GM18507 (cell line): Measurements from ENCODE around the gene TPM1.
"Not testable (repeated sequence)": the region's sequence is repeated elsewhere in the genome, so short reads cannot be mapped to it uniquely, and the experiment has no call there.

Experiments
- DNase-seq: peaks from one replicate; pipeline ENCODE4 v3.0.0; 2011; ENCODE audit warnings: low read depth; ENCODE audit not compliant: insufficient read length; ENCODE audit errors: extremely low spot score
- FAIRE-seq: peaks from 2 replicates; lab custom pipeline; 2011; peaks lifted over from hg19 to GRCh38; lab: Jason Lieb, UNC

Gene TPM1

GRCh38 chr15:63085289-63085688, 42.7 kb downstream of the TPM1 start:
- DNase-seq (no peak), FAIRE-seq (no peak)

DNA sequence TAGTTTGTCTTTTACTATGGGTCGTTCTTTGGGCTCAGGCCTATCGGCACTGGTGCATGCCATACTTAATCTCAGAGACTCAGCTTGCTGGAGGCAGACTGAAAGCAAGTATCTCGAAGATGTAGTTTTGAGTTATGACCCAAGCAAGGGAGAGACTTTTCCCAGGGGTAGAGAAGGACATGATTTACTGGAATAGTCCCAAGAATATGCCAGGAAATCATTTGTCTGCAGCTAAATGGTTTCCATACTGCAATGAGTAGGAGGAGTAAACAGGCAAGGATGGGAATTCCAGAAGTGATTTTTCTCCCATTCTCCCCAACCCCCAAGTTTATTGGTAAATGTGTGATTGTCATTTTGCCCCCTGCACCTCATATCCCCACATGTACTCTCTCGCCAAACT, 43.7 kb downstream of the TPM1 start:
- no peak for FAIRE-seq
- DNase-seq, result no peak

GRCh38 chr15:63086947-63087346, 44.4 kb downstream of the TPM1 start:
- FAIRE-seq, result no peak
- no peak for DNase-seq

DNA sequence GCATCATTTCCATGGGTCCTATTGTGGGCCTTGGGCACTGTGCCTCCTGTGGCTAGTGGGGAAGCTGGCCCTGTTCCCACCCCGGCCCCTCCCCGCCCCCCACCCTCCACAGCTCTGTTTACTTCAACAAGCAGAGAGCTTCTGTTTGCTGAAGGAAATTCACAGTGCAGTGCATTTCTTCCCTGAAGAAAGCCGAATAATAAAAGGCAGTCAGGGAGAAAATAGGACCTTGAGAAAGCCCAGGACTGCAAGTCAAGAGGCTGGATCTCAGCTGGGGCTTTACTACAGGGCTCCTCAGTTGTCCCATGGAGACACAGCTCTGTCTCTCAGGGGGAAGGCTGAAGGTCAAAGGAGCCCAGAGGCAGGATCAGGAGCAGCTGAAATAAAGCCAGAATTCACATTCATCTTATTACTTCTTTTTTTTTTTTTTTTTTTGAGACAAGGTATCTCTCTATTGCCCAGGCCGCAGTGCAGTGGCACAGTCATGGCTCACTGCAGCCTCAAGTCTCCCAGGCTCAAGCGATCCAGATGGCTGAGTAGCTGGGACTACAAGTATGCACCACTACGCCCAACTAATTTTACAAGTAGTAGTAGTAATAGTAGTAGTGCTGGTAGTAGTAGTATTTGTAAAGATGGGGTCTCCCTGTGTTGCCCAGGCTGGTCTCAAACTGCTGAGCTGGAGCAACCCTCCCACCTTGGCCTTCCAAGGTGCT, 46.1 kb downstream of the TPM1 start:
- DNase-seq, result no peak
- FAIRE-seq, result no peak

GRCh38 chr15:63089260-63090043, 46.9 kb downstream of the TPM1 start:
- DNase-seq (no peak), FAIRE-seq (no peak)

DNA sequence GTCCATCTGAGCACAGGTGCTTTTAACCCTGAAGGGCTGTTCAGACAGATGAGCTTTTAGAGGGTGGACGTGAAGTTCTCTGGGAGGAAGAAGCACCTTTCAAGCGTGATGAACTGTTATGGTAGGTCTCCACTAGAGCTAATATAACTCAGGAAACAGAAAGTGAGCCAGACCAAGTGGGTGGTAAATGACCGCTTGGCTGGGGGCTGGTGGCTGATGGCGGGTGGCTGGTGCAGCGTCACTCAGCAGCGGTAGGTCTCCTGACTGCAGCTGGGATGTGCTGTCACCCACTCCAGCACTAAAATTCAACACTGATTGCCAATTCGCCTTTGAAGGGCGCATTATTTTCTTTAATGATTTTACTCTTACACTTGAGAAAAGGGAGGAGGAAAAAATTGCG, 47.9 kb downstream of the TPM1 start:
- FAIRE-seq (no peak), DNase-seq (no peak)

DNA sequence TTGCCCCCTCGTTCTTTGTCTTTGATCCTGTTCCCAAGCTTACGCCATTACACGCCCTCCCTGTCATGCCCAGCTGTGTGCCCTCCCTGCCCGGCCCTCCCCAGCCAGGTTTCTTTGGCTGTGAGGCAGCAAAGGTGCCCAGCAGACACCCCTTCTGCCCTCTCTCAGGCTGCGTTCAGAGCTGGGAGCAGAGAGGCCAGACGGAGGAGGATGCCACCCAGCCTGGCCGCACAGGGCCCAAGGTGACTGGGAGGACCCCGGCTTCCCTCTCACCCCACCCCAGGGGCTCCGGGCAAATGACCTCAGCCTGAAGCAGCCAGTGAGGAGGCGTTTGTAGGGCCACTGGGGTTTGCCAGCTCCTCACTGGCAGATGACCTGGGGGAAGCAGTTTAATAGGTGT, 48.3 kb downstream of the TPM1 start:
- no peak for FAIRE-seq
- no peak for DNase-seq

DNA sequence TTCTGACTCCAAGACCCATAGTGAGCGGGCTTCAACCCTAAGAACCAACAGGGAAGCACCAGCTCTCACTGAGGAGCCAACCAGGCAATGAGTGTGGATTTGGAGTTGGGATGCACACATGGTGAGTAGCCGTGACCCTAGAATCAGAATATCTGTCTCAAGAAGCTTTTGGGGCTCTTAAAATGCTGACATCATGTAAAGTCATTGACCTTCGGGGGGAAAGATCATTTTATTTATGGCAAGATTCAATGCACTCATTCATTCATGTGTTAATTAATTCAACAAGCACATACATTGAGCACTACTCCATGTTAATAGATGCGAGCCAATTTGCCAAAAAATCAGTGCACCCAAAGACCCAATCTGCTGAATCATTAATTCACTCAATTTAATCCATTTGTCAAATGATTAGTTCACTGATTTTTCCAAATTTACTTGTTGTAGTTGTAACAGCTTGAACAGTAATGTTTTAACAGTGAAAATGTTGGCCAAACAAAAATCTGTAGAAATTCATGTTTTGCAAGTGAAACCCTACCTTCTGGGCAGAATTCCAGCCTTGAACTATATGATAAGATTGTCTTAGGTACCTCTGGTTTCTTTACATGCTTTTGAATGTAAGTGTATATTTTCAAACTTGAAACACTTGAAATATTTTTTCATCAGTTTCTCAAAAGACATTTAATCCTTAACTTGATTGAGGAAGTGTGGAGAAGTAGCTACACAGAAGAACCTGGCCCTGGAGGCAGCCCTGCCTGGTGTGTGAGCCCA, 49.3 kb downstream of the TPM1 start:
- no peak for DNase-seq
- no peak for FAIRE-seq

GRCh38 chr15:63093486-63094205, 51.1 kb downstream of the TPM1 start:
- FAIRE-seq, result peak; percentile 88

DNA sequence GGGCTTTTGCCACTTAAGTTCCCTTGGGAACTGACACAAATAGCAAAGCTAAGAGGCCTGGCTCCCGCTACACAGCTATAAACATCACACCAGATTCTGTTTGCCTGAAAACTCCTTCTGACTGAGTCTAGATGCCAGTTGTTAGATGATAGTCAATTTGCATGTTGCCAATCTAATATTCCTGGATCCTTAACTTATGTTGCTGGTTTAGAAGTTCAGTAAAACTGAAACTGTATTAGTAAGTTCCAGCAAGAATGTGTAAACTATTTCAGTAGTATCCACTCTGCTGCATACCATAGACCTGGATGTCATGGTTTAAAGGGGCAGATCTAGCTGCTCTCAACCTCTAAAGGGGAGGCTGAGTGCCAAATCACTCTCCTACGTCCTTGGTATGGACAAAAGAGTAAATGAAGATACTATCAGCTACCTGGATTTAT, 52.0 kb downstream of the TPM1 start:
- no peak for FAIRE-seq
- DNase-seq, result no peak

More at GRCh38 chr15:63093486-63094205, 51.1 kb downstream of the TPM1 start:
- DNase-seq, result peak; percentile 30

DNA sequence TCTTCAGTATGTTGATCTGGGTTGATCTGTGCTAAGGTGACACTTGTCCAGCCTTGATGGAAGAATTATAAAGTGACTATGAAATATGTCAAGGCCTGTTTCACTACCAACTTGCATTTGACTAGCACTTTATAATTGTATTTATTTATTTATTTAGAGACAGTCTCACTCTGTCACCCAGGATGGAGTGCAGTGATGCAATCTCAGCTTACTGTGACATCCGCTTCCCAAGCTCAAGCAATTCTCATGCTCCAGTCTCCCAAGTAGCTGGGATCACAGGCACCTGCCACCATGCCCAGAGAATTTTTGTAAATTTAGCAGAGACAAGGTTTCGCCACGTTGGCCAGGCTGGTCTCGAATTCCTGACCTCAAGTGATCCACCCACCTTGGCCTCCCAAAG, 53.6 kb downstream of the TPM1 start:
- FAIRE-seq (no peak), DNase-seq (no peak)

GRCh38 chr15:63098901-63099300, 56.4 kb downstream of the TPM1 start:
- not testable (repeated sequence) for FAIRE-seq

DNA sequence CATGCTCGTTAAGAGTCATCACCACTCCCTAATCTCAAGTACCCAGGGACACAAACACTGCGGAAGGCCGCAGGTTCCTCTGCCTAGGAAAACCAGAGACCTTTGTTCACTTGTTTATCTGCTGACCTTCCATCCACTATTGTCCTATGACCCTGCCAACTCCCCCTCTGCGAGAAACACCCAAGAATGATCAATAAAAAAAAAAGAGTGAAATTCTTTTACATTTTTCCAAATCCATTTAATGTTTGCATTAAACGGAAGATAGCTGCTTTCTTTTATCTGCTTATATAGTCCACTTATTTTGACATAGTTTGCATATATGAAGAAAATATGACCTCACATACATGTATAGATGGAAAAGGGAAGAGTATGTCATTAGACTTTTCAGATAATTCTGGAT, 57.0 kb downstream of the TPM1 start:
- FAIRE-seq, DNase-seq: not testable (repeated sequence)

More at GRCh38 chr15:63098901-63099300, 56.4 kb downstream of the TPM1 start:
- DNase-seq, result not testable (repeated sequence)

DNA sequence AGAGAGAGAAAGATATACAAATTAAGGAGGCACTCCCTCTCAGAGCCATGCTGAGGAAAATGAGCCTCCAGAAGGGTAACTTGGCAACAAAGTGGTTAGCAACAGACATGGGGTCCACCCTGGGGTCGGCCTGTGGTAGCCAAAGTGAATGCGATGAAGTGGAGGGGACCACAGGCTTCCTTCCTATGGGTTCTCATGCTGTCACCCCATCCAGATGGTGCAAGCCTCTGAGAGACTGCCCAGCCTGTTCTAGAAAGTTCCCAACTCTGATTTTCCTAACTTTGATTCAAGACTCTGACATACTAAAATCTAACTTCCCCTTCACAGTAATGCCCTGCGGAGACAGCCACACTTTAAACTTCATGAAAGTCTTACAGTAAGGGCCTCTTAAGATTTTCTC, 60.9 kb downstream of the TPM1 start:
- FAIRE-seq, result no peak
- DNase-seq, result no peak

- DNase-seq (no peak), FAIRE-seq (no peak)
These were observed 62.2 kb downstream of the TPM1 start for GRCh38 chr15:63104727-63105126.

DNA sequence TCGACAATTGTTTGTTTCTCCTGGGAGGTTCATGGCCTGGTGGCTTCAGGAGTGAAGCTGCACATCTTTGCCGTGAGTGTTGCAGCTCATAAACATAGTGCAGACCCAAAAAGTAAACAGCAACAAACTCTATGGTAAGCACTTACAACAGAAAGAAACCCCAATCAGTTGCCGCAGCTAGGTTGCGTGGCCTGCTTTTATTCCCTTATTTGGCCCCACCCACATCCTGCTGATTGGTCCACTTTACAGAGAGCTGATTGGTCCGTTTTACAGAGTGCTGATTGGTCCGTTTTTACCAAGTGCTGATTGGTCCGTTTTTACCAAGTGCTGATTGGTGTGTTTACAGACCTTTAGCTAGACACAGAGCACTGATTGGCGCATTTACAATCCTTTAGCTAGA, 62.8 kb downstream of the TPM1 start:
- not testable (repeated sequence) for FAIRE-seq, DNase-seq

DNA sequence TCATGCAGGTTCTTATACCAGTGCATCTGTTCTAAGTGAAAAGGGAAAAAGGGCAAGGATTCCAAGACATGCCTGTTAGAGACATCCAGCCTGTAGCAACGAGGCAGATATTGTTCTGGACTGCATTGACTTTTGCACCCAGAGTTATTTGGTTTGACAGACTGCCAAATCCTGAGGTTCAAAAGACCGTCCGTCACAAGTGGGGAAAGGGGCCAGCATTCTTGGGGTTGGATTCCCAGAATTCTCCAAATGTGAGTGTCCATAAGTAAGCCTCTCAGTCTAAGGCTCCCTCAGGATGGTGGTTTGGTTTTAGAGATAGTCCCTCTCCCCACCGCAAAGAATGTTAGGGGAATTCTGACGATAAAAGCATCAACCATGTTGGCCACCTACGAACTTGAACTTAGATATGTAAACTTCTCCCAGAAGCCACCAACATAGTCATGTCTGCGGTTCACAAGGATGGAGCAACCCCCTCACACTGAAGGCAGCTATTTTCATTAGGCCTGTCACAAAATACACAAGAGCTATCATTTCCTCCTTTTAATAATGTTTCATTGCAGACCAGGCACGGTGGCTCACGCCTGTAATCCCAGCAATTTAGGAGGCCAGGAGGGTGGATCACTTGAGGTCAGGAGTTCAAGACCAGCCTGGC, 65.5 kb downstream of the TPM1 start:
- no peak for DNase-seq

GRCh38 chr15:63109498-63109897, 67.0 kb downstream of the TPM1 start:
- FAIRE-seq (no peak), DNase-seq (no peak)

More for the DNA sequence above, 65.5 kb downstream of the TPM1 start:
- no peak for FAIRE-seq

- FAIRE-seq, result no peak
These were observed 67.4 kb downstream of the TPM1 start for GRCh38 chr15:63109920-63110319.

More at GRCh38 chr15:63109920-63110319, 67.4 kb downstream of the TPM1 start:
- DNase-seq, result no peak
